ENCODE results near the gene TSPAN18. TPM values are rescaled to one million over a fixed set of nuclear protein-coding genes. Genes with fewer than 3 reads are reported as not detected.

Gene TSPAN18
- total RNA-seq, 1 donor from 2014 or later: 31.7 TPM

DNA sequence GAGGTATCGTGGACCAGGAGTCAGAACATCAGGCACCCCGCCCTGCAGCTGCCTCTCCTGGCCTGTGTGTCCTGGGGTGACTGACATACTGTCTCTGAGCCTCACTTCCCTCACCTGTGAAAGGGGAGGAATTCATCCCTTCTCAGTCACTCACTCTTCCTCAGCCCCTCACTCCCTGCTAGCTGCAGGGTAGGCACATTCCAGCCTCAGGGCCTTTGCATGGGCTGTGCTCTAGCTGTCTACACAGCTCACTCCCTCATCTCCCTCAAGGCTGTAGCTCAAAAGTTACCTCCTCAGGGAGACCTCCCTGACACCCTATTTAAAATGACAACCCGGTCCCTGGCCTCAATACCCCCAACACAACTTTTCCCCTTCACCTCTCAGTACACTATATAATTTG lies 221.4 kb downstream of the TSPAN18 start:
- H3K9me3 ChIP-seq (ENCODE audit: insufficient read depth, low read depth, low read length): no peaks in the 10 kb centered on the region
- H3K4me2 ChIP-seq (ENCODE audit: low read length): no peak overlapping the region
- Mint-ChIP-seq H3K27ac (ENCODE audit: unreplicated experiment) (no peak overlapping the region), H3K4me3 (ENCODE audit: unreplicated experiment) (no peak overlapping the region), H3K27me3 (ENCODE audit: low read depth, unreplicated experiment) (no peaks in the 10 kb centered on the region), H3K9me3 (ENCODE audit: unreplicated experiment) (no peaks in the 10 kb centered on the region), H3K36me3 (ENCODE audit: low read depth, unreplicated experiment) (peaks cover 3% of the 10 kb centered on the region), H3K4me1 (ENCODE audit: low read depth, unreplicated experiment) (peaks cover 25% of the 10 kb centered on the region)
- H3K27ac ChIP-seq (ENCODE audit: low read depth, low read length): no peak overlapping the region
- peaks cover 62% of the 10 kb centered on the region for H4K20me1 ChIP-seq (ENCODE audit: insufficient read depth, low read length)
- TF ChIP-seq, protein P1, sequence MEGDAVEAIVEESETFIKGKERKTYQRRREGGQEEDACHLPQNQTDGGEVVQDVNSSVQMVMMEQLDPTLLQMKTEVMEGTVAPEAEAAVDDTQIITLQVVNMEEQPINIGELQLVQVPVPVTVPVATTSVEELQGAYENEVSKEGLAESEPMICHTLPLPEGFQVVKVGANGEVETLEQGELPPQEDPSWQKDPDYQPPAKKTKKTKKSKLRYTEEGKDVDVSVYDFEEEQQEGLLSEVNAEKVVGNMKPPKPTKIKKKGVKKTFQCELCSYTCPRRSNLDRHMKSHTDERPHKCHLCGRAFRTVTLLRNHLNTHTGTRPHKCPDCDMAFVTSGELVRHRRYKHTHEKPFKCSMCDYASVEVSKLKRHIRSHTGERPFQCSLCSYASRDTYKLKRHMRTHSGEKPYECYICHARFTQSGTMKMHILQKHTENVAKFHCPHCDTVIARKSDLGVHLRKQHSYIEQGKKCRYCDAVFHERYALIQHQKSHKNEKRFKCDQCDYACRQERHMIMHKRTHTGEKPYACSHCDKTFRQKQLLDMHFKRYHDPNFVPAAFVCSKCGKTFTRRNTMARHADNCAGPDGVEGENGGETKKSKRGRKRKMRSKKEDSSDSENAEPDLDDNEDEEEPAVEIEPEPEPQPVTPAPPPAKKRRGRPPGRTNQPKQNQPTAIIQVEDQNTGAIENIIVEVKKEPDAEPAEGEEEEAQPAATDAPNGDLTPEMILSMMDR (IDR thresholded peaks at IDR 0.05; ENCODE audit: insufficient read depth, low read depth, low read length): no peak
- TF ChIP-seq EZH2 (IDR thresholded peaks at IDR 0.05; ENCODE audit: insufficient read depth, low read length): no peak
- H3K9ac ChIP-seq (ENCODE audit: low read length): no peak overlapping the region
- FAIRE-seq (no peak), DNase-seq (ENCODE audit: low read depth) (no peak)
- H3K4me1 ChIP-seq (ENCODE audit: insufficient read depth, low read length): no peaks in the 10 kb centered on the region
- H2AFZ ChIP-seq (ENCODE audit: low read depth, low read length): no peak overlapping the region
- H3K4me3 ChIP-seq (ENCODE audit: insufficient read depth, low read depth, low read length): no peak overlapping the region
- H3K27me3 ChIP-seq (ENCODE audit: insufficient read depth, low read length): no peaks in the 10 kb centered on the region
- no peaks in the 10 kb centered on the region for H3K36me3 ChIP-seq (ENCODE audit: insufficient read depth, low read length)
- H3K79me2 ChIP-seq (ENCODE audit: insufficient read depth, low read length): peaks cover 4% of the 10 kb centered on the region

DNA sequence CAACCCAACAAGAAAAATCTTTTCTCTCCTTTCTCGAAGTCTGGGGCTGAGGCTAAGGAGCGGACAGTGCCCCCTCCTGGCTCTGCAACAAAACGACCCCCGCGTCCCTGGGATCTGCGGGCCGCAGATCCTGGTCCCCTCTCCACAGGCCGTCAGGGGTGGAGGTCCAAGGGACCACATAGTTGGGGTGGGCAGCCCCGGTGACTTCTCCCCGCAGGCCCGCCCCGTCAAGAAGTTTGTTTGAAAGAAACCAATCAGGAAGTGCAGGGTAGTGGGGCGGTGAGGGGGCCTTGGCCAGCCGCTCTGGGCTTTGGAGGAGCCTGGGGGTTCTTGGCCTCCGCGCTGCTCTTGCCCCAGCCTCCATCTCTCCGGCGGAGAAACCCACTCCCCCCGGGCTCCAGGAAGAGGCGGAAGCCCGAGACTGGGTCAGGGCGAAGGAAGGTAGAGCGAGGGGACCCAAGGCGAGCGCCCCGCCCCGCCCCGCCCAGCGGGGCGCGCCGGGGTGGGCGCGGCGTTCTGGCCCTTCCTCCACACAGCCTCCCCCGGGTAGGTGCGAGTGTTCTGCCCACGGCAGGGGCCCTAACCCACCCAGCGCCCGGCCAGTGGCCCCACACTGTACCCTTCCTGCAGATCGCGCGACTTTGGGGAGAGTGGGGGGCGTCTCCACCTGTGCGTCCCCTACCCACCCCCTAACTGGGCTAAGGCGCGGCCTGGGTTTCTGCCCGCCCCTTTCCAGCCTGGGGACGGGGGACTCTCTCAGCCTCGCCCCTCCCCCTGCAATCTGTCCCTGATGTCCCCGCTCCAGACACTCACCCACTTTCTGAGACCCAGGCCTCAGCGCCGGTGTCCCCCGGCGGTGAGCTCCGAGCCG lies 222.6 kb downstream of the TSPAN18 start:
- H3K9ac ChIP-seq (ENCODE audit: low read length): peak overlapping the region; percentile 76
- H3K4me3 Mint-ChIP-seq (ENCODE audit: unreplicated experiment): peak overlapping the region; percentile 89
- H3K27me3 ChIP-seq (ENCODE audit: insufficient read depth, low read length): no peaks in the 10 kb centered on the region
- H3K4me2 ChIP-seq (ENCODE audit: low read length): peak overlapping the region; percentile 99
- no peaks in the 10 kb centered on the region for H3K36me3 ChIP-seq (ENCODE audit: insufficient read depth, low read length)
- peak overlapping the region; percentile 85 for H2AFZ ChIP-seq (ENCODE audit: low read depth, low read length)
- H4K20me1 ChIP-seq (ENCODE audit: insufficient read depth, low read length): peaks cover 50% of the 10 kb centered on the region
- peaks cover 4% of the 10 kb centered on the region for H3K79me2 ChIP-seq (ENCODE audit: insufficient read depth, low read length)
- TF ChIP-seq, protein P1 (IDR thresholded peaks at IDR 0.05; ENCODE audit: insufficient read depth, low read depth, low read length): peak; percentile 40
- no peak for TF ChIP-seq EZH2 (IDR thresholded peaks at IDR 0.05; ENCODE audit: insufficient read depth, low read length)
- H3K36me3 Mint-ChIP-seq (ENCODE audit: low read depth, unreplicated experiment): peaks cover 3% of the 10 kb centered on the region
- peaks cover 22% of the 10 kb centered on the region for H3K4me1 Mint-ChIP-seq (ENCODE audit: low read depth, unreplicated experiment)
- peak overlapping the region; percentile 74 for H3K4me3 ChIP-seq (ENCODE audit: insufficient read depth, low read depth, low read length)
- H3K9me3 Mint-ChIP-seq (ENCODE audit: unreplicated experiment): no peaks in the 10 kb centered on the region
- H3K9me3 ChIP-seq (ENCODE audit: insufficient read depth, low read depth, low read length): no peaks in the 10 kb centered on the region
- FAIRE-seq (no peak), DNase-seq (ENCODE audit: low read depth) (no peak)
- no peaks in the 10 kb centered on the region for H3K27me3 Mint-ChIP-seq (ENCODE audit: low read depth, unreplicated experiment)
- H3K4me1 ChIP-seq (ENCODE audit: insufficient read depth, low read length): no peaks in the 10 kb centered on the region
- peak overlapping the region; percentile 47 for H3K27ac Mint-ChIP-seq (ENCODE audit: unreplicated experiment)
- H3K27ac ChIP-seq (ENCODE audit: low read depth, low read length): no peak overlapping the region
